Glutamatergic neuron (in vitro differentiated cells): ENCODE data around the gene CSNK1D. TPM values are rescaled to one million over a fixed set of nuclear protein-coding genes. Genes with fewer than 3 reads are reported as not detected.
A peak's percentile ranks its signal among the peaks of the same experiment; 100 is the strongest.

Source experiments
- DNase-seq: peaks from one replicate; pipeline ENCODE4 v3.0.0; 2022
- H3K27ac Mint-ChIP-seq: one replicate; pipeline ENCODE4 v1.8.0; 2020; ENCODE audit warnings: mild to moderate bottlenecking, mixed read lengths, inconsistent platforms; ENCODE audit not compliant: unreplicated experiment
- H3K27me3 Mint-ChIP-seq: one replicate; pipeline ENCODE4 v1.8.0; 2020; ENCODE audit warnings: mild to moderate bottlenecking, moderate library complexity, mixed read lengths, inconsistent platforms; ENCODE audit not compliant: unreplicated experiment
- H3K36me3 Mint-ChIP-seq: one replicate; pipeline ENCODE4 v1.8.0; 2020; ENCODE audit warnings: mild to moderate bottlenecking, mixed read lengths, inconsistent platforms; ENCODE audit not compliant: unreplicated experiment
- H3K4me1 Mint-ChIP-seq: one replicate; pipeline ENCODE4 v1.8.0; 2020; ENCODE audit warnings: mild to moderate bottlenecking, low read depth, mixed read lengths, inconsistent platforms; ENCODE audit not compliant: unreplicated experiment
- H3K4me3 Mint-ChIP-seq: one replicate; pipeline ENCODE4 v1.8.0; 2020; ENCODE audit warnings: mild to moderate bottlenecking, mixed read lengths, inconsistent platforms; ENCODE audit not compliant: unreplicated experiment
- H3K9me3 Mint-ChIP-seq: one replicate; pipeline ENCODE4 v1.8.0; 2020; ENCODE audit warnings: mild to moderate bottlenecking, moderate library complexity, mixed read lengths, inconsistent platforms; ENCODE audit not compliant: unreplicated experiment
- CTCF ChIP-seq: fragments of 200-600 bp; sonication (generic); IDR thresholded peaks from one replicate; pipeline ENCODE4 v1.5.0; 2021; ENCODE audit not compliant: partially characterized antibody, unreplicated experiment
- total RNA-seq: library from RNA; stranded (reverse); fragmentation: NEBNext Ultra II Directional; extraction: Animal tissue kit (Norgen Biotek cat#: 25700); gene quantifications from one replicate; pipeline ENCODE4 v1.2.1, GENCODE V29; 2021; ENCODE audit not compliant: unreplicated experiment

The CSNK1D gene
- total RNA-seq, 1 donor from 2014 or later, result 211 TPM

GRCh38 chr17:82253179-82253544 lies 20.3 kb downstream of the CSNK1D start:
- peaks cover 6% of the 10 kb centered on the region for H3K27me3 Mint-ChIP-seq
- peaks cover 1% of the 10 kb centered on the region for H3K36me3 Mint-ChIP-seq
- no peak overlapping the region for H3K4me3 Mint-ChIP-seq
- peaks cover 8% of the 10 kb centered on the region for H3K4me1 Mint-ChIP-seq
- H3K27ac Mint-ChIP-seq, result no peak overlapping the region
- no peak for TF ChIP-seq CTCF
- peaks cover 2% of the 10 kb centered on the region for H3K9me3 Mint-ChIP-seq
- peak; percentile 4 for DNase-seq

DNA sequence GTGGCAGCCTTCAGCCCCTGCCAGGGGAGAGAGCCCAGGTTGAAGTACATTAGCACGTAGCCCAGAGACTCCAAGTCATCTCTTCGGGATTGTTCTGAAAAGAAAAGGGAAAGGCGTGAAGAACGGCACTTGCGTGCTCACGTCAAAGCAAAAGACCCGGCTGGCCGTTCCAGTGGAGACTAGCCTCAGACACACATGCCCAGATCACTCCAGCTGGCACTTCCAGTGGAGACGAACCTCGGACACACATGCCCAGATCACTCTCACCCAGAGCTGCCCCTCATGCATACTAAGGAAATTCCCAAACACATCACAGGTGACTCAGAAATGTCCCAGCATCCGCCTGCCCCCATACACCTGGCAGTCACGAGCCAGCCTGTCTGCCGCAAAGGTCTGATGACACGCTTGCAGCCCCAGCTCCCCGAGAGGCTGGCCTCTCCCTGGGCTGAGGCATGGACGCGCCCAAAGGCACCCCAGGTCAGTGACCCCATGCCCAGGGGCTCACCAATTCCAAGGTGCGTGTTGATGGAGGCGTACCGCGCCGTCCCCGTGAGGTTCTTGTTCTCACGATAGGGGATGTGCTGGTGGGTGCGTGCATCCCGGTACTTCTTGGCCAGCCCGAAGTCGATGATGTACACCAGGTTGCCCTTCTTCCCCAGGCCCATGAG lies 20.9 kb downstream of the CSNK1D start:
- Mint-ChIP-seq H3K27me3 (peaks cover 6% of the 10 kb centered on the region), H3K4me3 (no peak overlapping the region), H3K9me3 (peaks cover 4% of the 10 kb centered on the region), H3K36me3 (peaks cover 5% of the 10 kb centered on the region), H3K4me1 (peaks cover 5% of the 10 kb centered on the region), H3K27ac (peak overlapping the region; percentile 71)
- TF ChIP-seq CTCF, result no peak
- DNase-seq, result peak; percentile 5

- TF ChIP-seq CTCF, result no peak
- H3K4me3 Mint-ChIP-seq, result no peak overlapping the region
- peaks cover 5% of the 10 kb centered on the region for H3K36me3 Mint-ChIP-seq
- DNase-seq, result no peak
- no peaks in the 10 kb centered on the region for H3K4me1 Mint-ChIP-seq
- peaks cover 4% of the 10 kb centered on the region for H3K9me3 Mint-ChIP-seq
- peaks cover 6% of the 10 kb centered on the region for H3K27me3 Mint-ChIP-seq
- H3K27ac Mint-ChIP-seq, result peak overlapping the region; percentile 18
These were observed 22.5 kb downstream of the CSNK1D start for GRCh38 chr17:82250868-82251500.

DNA sequence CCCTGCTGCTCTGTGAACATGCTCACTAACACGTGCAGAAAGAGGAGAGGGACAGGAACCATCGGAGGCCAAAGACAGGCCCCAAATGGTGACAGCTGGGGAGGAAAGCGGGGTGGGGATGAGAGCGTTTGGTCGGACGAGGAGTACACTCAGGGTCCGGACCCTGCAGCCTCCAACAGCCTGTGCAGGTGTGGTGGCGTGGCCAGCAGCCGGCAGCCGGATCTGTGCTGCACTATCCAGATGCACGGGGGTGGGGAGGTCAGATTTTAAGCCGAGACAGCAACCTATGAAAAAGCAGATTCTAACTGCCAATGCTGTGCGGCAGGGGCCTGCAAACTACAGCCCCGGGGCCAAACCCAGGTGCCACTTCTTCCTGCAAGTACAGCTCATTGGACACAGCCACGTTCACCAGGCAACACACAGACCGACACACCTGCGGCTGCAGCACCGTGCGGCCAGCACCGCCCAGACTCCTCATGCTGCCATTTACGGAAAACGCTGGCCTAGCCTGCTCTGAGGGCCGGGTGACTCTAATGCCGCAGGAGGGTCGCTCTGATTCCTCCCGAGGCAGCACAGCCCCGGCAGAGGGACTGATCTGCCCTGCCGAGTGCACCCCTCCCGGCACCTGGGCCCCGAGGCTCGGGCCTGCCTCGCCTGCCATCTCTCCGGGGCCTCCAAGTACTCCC lies 23.5 kb downstream of the CSNK1D start:
- no peak for TF ChIP-seq CTCF
- DNase-seq, result no peak
- peaks cover 6% of the 10 kb centered on the region for H3K27me3 Mint-ChIP-seq
- H3K4me1 Mint-ChIP-seq, result no peaks in the 10 kb centered on the region
- peaks cover 4% of the 10 kb centered on the region for H3K9me3 Mint-ChIP-seq
- H3K4me3 Mint-ChIP-seq, result no peak overlapping the region
- H3K27ac Mint-ChIP-seq, result no peak overlapping the region
- H3K36me3 Mint-ChIP-seq, result peaks cover 5% of the 10 kb centered on the region
